Stimulated activated CD8-positive, alpha-beta memory T cell treated with anti-CD3 and anti-CD28 coated beads, Interleukin-15, amount 100 ng/mL, for 48 hours (primary cell): ENCODE results near the gene RAI1.

ENCODE experiments used
- DNase-seq, 2 donors: peaks; one replicate each; pipeline ENCODE4 v3.0.0-alpha.2; 2020; ENCODE audit warnings: low read depth in 2 of 2

RAI1 gene

DNA sequence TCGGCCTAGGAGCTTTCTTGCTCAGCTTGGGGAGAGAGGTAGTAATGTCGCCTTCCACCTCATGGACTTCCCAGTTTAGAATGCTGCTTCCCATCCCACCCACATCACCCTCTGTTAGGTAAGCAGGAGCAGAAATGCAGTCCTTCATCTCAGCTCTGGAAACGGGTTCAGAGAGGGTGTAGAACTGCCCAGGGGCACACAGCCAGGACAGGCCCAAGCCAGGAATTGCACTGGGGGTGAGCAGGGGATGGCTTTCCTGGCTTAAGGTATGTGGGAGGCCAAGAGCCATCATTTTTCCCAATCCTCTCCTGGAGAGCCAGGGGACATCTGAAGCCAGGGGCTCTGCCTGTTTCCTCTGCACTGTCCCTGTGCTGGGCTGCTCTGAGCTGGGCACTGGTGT is 33.6 kb downstream of the RAI1 start:
- DNase-seq, result no peak

DNA sequence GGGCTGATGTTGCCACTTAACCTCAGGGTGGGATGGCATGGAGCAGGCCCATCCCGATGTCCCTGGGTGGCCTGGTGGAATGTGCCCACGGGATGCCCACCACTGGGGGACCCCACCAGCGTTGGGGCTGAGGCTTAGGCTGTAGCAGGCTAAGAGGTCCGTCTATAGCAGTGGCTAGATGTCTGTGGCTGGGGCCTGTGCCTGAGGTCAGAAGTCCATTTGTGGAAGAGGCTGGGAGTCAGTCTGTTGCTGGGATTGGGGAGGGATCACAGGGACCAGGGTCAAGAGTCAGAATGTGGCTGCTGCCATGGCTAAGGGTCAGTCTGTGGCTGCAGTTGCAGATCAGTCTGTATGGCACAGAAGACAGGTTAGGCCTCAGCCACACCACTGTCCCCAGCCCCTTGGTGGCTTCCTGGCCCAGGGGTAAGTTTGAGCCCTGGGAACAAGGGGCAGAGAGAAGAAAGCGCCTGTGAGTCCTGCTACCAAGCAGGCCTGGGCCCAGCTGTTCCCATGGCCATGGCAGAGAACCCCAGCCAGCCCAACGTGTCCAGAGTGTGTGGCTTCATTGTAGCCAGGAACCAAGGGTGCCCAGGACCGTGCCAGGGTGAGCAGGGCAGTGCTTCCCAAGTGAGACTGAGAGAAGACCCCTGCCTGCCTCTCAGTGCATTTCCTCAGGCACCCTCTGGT is 35.7 kb downstream of the RAI1 start:
- no peak for DNase-seq

DNA sequence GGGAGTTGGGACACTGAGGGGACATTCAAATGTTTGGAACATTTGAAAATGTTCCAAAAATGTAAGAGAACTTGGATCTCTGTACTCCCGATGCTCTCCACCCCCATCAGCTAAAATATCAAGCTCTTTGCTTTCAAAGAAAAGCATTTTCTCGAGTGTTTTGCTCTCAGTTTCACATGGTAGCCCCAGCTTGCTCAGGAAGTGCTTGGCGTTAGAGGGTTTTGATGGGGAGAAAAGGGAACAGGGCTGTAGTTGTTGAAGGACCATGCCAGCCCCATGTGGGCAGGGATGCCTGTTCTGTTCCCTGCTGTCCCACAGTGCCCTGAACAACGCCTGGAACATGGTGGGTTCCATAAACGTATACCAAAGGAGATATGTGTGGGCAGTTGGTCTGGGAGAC is 37.0 kb downstream of the RAI1 start:
- no peak for DNase-seq

DNA sequence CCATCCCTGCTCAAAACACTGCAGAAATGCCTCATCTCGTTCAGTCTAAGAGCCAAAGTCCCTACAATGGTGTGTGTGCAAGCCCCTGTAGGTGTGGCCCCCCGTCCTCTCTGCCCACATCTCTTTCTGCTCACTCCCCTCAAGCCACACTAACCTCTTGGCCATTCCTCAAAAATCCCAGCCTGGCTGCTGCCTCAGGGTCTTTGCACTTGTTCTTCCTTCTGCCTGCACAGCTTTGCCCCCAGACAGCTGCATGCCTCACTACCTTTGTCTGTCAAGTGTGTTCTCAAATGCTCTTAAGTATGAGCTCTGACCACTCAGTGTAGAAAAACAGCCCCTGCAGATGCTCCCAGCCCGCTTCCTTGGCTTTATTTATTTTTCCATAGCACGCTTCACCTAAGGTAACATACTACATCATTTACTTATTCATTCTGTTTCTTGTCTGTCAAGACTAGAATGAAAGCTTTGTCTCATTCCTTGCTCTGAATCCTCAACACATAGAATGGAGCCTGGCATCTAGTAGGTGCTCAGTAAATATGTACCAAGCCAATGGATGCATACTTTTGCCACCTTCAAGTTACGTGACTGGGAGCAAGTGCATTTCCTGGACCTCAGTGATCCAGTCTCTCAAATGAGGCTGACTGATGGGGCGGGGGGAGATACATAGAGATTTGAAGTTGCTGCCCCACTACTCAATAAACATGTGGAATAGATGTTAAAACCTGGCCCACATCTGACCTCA is 38.1 kb downstream of the RAI1 start:
- no peak for DNase-seq

DNA sequence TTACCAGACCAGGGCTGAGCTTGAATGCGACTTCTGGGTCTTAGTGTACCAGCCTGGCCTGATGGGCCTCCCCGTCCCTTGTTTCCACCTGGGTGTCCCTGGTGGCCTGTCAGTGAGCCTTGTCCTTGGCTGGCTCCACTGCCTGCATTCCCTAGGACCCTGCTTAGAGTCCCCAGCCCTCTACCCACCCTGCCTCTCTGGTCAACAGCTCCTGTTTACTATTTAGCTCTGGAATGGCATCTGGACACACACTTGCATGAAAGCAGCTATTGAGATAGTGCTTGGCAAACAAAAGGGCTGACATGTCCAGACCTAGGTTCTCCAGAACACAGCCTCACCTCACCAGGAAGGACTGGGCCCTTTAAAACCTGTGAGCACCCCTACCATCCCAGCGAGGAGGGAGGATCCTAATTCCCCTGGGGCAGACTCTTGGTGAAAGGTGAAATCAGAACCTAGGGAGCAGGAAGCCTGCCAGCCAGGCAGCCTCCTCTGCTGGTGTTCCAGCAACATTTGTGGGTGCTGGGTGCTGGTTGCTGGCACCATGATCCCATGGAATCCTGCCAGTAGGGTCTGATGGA is 38.8 kb downstream of the RAI1 start:
- DNase-seq, result no peak

DNA sequence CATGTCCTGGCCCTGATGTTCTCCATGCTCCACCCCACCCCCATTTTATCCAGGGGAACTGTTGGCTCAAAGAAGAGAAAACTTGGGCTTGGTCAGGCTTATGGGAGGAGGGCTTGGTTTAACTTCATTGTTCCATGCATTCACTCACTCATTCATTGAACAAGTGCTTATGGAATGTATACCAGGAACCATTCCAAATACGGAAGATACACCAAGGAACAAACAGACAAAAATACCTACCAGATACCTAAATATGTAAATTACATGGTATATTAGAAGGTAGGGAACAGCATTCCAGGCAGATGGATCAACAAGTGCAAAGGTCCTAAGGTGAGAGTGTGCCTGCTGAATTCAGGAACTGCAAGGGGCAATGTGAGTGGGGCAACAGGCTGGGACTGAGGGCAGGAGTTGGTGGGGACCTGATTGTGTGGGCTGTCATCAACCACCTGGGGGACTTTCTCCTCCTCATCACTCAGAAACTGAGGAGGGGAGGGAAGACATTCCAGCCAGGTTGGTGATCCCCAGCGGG is 39.9 kb downstream of the RAI1 start:
- no peak for DNase-seq

- no peak for DNase-seq
Observed at GRCh38 chr17:17722081-17722905, 41.0 kb downstream of the RAI1 start.

DNA sequence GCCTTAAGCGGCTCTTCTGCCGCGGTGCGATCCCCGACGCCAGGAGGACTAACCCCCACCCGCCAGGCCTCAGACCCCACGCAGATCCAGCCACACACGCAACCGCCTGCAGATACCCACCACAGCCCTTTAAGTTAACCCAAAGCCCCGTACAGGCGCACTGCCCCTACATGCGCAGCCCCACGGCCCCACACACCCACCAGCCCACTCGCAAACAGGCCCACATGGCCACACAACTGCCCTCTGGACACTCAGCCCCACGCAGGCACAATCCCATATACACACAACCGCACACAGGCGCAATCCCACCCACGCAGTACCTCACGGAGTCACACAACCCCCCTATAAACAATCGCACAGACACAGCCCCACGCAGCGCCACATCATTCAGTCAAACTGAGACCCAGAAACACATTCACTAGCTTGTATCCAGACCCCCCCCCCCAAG is 41.7 kb downstream of the RAI1 start:
- no peak for DNase-seq

DNA sequence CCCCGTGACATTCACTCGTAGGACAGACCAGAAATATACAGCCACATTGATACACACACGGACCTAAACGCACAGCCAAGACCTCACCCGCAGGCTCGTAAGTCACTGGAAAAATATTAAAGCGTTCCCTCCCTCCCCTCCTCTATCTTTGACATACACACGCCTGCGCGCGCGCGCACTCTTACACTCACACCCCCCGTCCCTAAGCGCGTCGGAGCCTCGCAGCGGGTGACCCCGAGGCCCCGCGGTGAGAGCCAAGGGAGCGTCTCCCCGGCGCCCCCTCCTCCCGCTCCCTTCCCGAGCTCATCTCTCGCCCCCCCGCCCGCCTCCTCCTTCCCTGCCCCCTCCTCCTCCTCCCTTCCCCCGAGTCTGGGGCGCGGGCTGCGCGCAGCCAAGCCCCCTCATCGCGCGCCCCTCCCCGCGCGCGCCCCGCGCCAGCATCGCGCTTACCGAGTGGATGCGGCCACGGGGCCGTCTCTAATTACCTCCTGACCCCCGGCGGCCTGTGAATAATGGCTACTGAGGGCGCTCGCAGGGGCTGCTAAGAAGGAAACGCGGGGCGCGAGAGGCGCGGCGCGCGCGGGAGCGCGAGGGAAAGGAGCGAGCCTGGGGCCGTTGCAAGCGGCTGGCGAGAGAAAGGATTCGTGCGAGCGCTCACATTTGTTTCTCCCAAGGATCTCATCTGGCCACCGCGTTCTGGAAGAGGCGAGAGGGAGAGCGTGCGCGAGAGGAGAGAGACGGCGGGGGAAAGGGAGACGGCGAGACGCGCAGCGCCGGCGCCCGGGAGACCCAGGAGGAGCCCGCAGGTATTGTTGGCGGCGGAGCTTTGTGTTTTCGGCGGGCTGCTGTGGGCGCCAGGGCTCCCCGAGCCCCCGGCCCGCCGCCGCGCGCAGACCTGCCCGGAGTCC is 42.4 kb downstream of the RAI1 start:
- no peak for DNase-seq

DNA sequence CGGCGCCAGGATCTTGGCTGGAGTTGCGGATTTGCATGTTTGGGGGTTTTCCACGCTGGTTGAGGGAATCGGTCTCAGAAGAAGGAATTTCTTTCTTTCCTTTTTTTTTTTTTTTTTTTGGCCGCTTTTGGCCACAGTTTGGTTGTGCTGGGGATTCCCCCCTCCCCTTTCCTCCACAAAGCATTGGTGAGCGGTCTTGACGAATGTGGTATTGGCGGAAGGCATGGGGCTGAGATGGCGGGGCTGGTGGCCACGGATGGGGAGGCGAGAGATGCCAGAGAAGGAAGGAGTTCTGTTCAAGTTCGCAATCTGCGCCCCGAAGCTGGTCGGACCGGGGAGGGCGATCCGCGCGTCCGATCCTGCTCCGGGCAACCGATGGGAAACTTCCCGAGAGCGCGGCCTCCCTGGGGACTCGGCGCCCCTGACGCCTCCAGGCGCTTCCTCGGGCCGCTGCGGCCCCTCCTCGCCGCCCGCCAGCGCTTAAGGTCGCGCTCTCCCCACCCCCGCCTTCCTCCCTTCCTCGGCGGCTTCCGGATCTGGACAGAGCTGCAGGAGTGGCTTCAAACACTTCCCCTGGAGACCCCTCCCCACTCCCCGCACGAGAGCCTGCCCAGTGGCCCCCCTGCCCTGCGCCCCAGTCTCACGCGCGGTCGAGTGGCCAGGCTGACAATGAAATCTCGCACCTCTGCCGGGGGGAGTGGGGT is 43.2 kb downstream of the RAI1 start:
- DNase-seq, result no peak

GRCh38 chr17:17725011-17725751 is 43.9 kb downstream of the RAI1 start:
- no peak for DNase-seq

DNA sequence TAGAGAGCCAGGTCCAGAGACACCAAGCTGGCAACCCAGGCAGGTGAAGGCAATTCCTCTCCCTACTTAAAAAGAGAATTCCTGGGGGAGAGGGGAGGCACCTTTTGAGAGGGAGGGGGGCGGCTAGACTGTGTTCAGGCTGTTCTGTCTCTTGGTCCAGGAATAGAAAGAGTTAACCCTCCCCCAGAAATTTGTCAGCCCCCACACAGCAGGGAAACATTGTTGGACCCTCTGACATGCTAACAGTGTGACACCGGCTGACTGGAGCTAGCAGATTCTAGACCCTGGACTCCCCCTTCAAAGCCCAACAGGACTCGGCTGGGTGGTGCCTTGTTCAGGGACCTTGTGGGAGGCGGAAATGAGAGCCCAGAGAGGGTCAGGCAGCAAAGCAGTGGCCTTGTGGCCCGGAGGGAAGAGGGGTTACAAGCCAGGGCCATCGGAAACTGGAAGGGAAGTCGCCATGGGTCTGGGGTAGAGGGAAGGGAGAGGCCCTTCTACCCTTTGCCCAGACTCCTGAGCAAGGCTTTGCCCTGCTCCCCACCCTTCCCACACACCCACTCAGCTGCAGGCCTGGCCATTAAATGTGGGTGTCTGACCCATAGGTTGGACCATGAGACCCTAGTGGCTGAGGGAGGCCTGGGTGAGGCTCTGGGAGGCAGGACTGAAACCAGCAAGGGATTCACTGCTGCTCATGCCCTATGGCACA is 44.6 kb downstream of the RAI1 start:
- DNase-seq, result no peak

DNA sequence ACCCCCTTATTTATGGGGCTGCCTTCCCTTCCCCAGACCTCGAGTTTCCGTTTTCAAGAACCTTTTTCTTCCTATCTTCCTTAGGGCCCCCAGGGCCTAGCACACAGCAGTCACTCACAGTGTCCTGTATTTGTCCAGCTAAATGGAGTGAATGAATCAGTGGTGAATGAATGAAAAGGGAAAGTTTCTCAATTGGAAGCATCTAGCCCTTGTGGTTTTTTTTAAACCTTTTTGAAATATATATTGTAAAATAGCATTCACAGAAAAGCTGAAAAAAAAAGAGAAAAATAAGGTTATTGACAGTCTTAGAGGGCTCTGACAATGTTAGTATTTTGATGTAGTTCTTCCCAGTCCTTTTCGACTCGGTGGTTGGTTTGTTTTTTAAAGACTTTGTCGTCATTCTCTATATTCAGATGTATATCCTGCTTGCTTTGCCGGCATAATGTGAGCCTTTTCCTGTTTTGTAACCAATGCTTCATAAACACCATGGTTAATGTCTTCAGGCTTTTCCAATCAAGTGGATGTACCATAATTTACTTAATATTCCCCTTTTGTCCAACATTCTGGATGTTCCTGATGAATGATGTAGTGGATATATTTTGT is 45.3 kb downstream of the RAI1 start:
- DNase-seq, result no peak

- no peak for DNase-seq
Observed at GRCh38 chr17:17727111-17727659, 45.9 kb downstream of the RAI1 start.

GRCh38 chr17:17728146-17728545 is 46.9 kb downstream of the RAI1 start:
- no peak for DNase-seq

DNA sequence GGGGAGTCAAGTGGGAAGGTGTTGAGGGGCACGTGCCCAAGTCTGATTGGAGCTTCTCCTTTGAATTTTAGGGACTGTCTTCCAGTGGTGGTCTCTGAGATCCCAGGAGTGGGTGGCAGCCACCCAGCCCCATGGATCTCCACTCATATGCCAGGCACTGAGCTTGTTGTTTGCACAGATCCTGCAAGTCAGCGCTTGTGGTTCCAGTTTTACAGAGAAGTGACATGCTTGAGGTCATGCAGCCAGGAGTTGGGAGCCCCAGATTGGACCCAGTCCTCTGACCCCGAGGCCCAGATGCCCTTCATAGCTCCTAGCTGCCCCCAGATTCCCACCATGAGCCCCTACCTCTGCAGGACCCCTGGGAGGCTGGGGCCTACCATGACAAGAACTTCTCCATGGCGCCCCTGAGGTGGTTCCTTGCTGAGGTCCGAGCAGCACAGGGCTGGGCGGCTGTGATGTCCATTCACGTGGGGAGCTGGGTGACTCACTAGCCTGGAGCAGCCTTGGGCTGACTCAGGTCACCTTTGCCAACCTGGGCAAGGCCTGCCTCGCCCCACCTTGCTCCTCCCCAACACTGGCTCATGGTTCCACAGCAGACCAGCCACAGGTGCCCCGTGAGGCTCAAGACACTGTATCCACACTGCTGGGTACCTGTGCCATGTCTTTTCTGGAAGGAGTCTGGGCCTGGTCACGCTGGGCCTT is 47.4 kb downstream of the RAI1 start:
- no peak for DNase-seq

DNA sequence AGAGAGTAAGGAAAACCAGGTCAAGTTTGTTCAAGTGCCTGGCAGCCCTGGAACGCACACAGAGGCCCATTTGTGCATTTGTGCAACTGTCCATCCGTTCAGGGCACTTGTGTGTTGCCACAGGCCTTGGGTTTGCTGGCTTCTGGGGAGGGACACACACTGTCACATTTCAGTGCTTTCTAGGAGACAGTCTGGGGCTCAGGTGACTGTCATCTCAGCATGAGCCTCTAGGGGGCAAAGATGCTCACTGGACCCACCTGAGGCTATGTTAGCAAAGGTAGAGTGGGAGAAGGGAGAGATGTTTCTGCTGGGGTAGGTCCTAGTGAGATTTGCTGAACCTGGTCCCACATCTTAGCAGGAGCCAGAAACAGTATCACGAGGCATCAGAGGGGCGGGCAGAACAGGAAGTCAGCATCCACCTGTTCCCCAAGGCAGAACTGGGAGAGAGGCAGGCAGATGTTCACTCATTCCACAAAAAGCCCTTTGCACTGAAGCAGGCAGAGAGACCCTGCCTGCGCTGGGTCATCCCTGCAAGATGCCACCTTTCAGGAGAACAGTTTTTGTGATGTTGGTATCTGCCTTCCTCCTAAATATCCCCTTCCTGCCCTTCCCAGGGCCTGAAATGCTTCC is 48.5 kb downstream of the RAI1 start:
- DNase-seq, result no peak
